Left ventricle myocardium superior (tissue), 1 donor: ENCODE measurements around the gene DIPK1C. TPM values are rescaled to one million over a fixed set of nuclear protein-coding genes. Genes with fewer than 3 reads are reported as not detected.

Experiments
- ATAC-seq: fragments of 200-7000 bp; cut with Tn5 transposase; one replicate; pipeline ENCODE4 v1.9.1; 2020; ENCODE audit warnings: mild to moderate bottlenecking, moderate library complexity
- DNase-seq: peaks from one replicate; pipeline ENCODE4 v3.0.0-alpha.2; 2020
- intact Hi-C: fragments of 100-400 bp; cut with micrococcal nuclease; formaldehyde crosslinking; loops from one replicate; pipeline ENCODE4 v1.11.0; 2022
- total RNA-seq: library from RNA; stranded (reverse); fragmentation: NEBNext Ultra II Directional; extraction: Animal tissue kit (Norgen Biotek cat#: 25700); gene quantifications from one replicate; pipeline ENCODE4 v1.2.1, GENCODE V29; 2021
- donor health status: DM: no; HTN: yes; CAD: no; lungs with severe emphysema.

DIPK1C gene
- total RNA-seq, 1 donor from 2014 or later: 6.3 TPM

GRCh38 chr18:74488864-74489263 lies 31.8 kb upstream of the DIPK1C start:
- ATAC-seq: no peak
- no peak for DNase-seq
- intact Hi-C loops: no loop called here

- DNase-seq: no peak
- no peak for ATAC-seq
- intact Hi-C loops: no loop called here
Measured at GRCh38 chr18:74488354-74488753, 31.2 kb upstream of the DIPK1C start.

GRCh38 chr18:74486119-74486849 lies 29.2 kb upstream of the DIPK1C start:
- DNase-seq (no peak), ATAC-seq (no peak)
- intact Hi-C loops: no loop called here

GRCh38 chr18:74482697-74483096 lies 25.6 kb upstream of the DIPK1C start:
- intact Hi-C loops: no loop called here
- ATAC-seq (no peak), DNase-seq (no peak)

- intact Hi-C loops: no loop called here
- no peak for DNase-seq
- no peak for ATAC-seq
Measured at GRCh38 chr18:74480149-74480651, 23.1 kb upstream of the DIPK1C start.

- intact Hi-C loops: no loop called here
- ATAC-seq: peak; percentile 37
- no peak for DNase-seq
Measured at GRCh38 chr18:74479486-74480148, 22.5 kb upstream of the DIPK1C start.

GRCh38 chr18:74478880-74479279 lies 21.8 kb upstream of the DIPK1C start:
- DNase-seq (no peak), ATAC-seq (no peak)
- intact Hi-C loops: no loop called here

GRCh38 chr18:74478316-74478715 lies 21.2 kb upstream of the DIPK1C start:
- intact Hi-C loops: no loop called here
- DNase-seq (no peak), ATAC-seq (no peak)

GRCh38 chr18:74477771-74478170 lies 20.7 kb upstream of the DIPK1C start:
- ATAC-seq (no peak), DNase-seq (no peak)
- intact Hi-C loops: no loop called here

- DNase-seq (peak; percentile 55), ATAC-seq (peak; percentile 59)
Measured at GRCh38 chr18:74476140-74476539, 19.0 kb upstream of the DIPK1C start.

GRCh38 chr18:74473976-74474640 lies 17.0 kb upstream of the DIPK1C start:
- DNase-seq (no peak), ATAC-seq (no peak)
- intact Hi-C loops: no loop called here

More at GRCh38 chr18:74476140-74476539, 19.0 kb upstream of the DIPK1C start:
- intact Hi-C loops: no loop called here

GRCh38 chr18:74472312-74472711 lies 15.2 kb upstream of the DIPK1C start:
- intact Hi-C loops: no loop called here

GRCh38 chr18:74468547-74469061 lies 11.5 kb upstream of the DIPK1C start:
- peak; percentile 88 for ATAC-seq

More at GRCh38 chr18:74472312-74472711, 15.2 kb upstream of the DIPK1C start:
- DNase-seq: no peak
- peak; percentile 38 for ATAC-seq

GRCh38 chr18:74465775-74466174 lies 8.7 kb upstream of the DIPK1C start:
- DNase-seq: no peak
- intact Hi-C loops: no loop called here
- ATAC-seq: no peak

More at GRCh38 chr18:74468547-74469061, 11.5 kb upstream of the DIPK1C start:
- DNase-seq: no peak
- intact Hi-C loops: no loop called here

- no peak for DNase-seq
- intact Hi-C loops: no loop called here
Measured at GRCh38 chr18:74463983-74464382, 6.9 kb upstream of the DIPK1C start.

GRCh38 chr18:74463254-74463653 lies 6.1 kb upstream of the DIPK1C start:
- ATAC-seq: peak; percentile 53
- no peak for DNase-seq
- intact Hi-C loops: no loop called here

More at GRCh38 chr18:74463983-74464382, 6.9 kb upstream of the DIPK1C start:
- ATAC-seq: no peak

- no peak for ATAC-seq
- intact Hi-C loops: no loop called here
- DNase-seq: no peak
Measured at GRCh38 chr18:74460825-74461224, 3.7 kb upstream of the DIPK1C start.

GRCh38 chr18:74459889-74460288 lies 2.8 kb upstream of the DIPK1C start:
- intact Hi-C loops: no loop called here
- peak; percentile 2 for ATAC-seq
- DNase-seq: no peak

- DNase-seq: peak; percentile 78
- intact Hi-C loops: no loop called here
- ATAC-seq: peak; percentile 81
Measured at GRCh38 chr18:74457725-74458421, 765 bp upstream of the DIPK1C start.
